GM10266 (cell line): ENCODE results near the gene HOXA2.

Experiments
- DNase-seq: peaks from one replicate; pipeline ENCODE4 v3.0.0; 2012; ENCODE audit errors: extremely low spot score
- CTCF ChIP-seq: IDR thresholded peaks from 2 replicates; pipeline ENCODE4 v1.5.1; 2012; ENCODE audit warnings: mild to moderate bottlenecking, low read depth; ENCODE audit not compliant: control insufficient read depth, insufficient read depth; ENCODE audit errors: missing control alignments

Gene HOXA2

GRCh38 chr7:27068259-27068658 lies 34.2 kb downstream of the HOXA2 start:
- DNase-seq, result no peak
- TF ChIP-seq CTCF, result no peak

GRCh38 chr7:27066148-27066547 lies 36.3 kb downstream of the HOXA2 start:
- TF ChIP-seq CTCF, result no peak
- DNase-seq, result no peak

GRCh38 chr7:27065709-27066108 lies 36.8 kb downstream of the HOXA2 start:
- no peak for TF ChIP-seq CTCF
- no peak for DNase-seq

- TF ChIP-seq CTCF, result no peak
These were observed 37.8 kb downstream of the HOXA2 start for GRCh38 chr7:27064661-27065060.

GRCh38 chr7:27064159-27064558 lies 38.3 kb downstream of the HOXA2 start:
- DNase-seq, result no peak
- TF ChIP-seq CTCF, result no peak

More at GRCh38 chr7:27064661-27065060, 37.8 kb downstream of the HOXA2 start:
- DNase-seq, result no peak

- TF ChIP-seq CTCF, result no peak
- DNase-seq, result no peak
These were observed 39.5 kb downstream of the HOXA2 start for GRCh38 chr7:27062946-27063345.

GRCh38 chr7:27053153-27053552 lies 49.3 kb downstream of the HOXA2 start:
- TF ChIP-seq CTCF, result no peak
- no peak for DNase-seq

- TF ChIP-seq CTCF, result no peak
- no peak for DNase-seq
These were observed 51.0 kb downstream of the HOXA2 start for GRCh38 chr7:27051451-27051850.
